Measurements from ENCODE around the gene CNTN2.

CNTN2 gene

DNA sequence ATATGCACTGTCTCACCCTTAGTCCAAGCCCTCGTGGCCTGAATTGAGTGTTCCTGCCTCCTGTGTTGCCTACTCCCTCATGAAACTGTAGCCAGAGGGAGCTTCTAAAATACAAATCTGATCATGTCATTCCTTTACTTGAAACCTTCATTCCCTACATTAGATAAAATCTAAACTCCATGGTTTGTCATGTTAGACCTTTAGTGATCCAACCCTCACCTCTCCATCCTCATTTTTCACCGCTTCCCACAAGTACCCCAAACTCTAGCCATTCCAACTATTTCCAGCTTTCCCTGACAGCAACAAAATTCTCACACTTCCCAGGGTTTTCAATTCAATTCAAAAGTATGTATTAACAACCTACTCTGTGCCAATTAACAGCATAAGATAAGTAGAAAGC lies 18.3 kb upstream of the CNTN2 start:
- no peak for DNase-seq (ENCODE audit: low read depth)

DNA sequence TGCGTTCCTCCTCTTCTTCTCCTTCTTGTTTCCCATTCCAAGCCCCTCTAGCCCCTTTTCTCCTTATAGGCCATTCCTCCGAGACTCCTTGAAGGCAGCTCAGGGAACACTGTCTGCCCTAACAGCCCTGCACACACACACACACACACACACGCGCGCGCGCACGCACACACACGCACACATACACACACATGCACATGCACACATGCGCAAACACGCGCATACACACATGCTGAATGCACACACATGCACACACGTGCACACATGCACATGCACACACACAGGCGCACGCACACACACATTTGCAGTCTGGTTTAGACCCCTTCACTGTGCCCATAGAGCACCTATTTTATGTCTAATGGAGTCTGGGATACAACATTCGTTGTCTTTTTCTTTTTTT lies 17.8 kb upstream of the CNTN2 start:
- no peak for DNase-seq (ENCODE audit: low read depth)

DNA sequence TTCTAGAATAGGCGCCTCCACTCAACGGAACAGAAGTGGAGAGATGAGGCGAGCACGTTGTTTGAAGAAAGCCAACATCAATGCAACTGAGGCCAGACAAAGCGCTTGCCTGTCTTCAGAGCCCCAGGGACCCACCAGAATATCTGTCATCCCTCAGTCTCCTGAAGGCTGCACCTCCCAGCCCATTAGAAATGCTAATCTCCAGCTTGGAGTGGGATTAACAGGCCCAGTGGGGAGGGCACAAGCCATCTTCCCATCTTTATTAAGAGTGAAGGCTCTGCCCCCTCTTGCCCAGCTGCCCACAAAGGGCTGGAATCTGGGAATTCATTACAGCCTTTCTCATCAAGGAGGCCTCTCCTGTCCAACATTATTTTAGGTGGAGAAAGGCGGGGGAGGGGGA lies 16.8 kb upstream of the CNTN2 start:
- DNase-seq (ENCODE audit: low read depth), result no peak

DNA sequence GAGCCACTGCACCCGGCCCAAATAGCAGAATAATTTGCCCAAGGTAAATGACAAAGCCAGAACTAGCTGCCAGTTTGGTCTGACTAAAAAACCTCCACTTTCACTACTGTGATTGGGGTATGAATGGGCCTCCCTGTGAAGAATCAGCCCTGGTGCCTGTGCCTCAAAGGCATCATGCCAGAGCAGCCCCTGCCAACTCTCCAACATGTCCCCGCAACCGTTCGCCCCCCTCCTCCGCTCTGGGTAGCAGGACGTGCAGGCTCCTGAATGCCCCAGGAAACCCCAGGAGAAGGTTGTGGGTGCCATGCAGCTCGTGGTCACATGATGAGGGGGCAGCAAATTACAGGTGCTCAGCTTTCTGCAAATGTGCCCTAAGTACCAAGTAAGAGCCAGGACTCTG lies 14.6 kb upstream of the CNTN2 start:
- DNase-seq (ENCODE audit: low read depth), result no peak

- no peak for DNase-seq (ENCODE audit: low read depth)
Observed at GRCh38 chr1:205028924-205029323, 14.1 kb upstream of the CNTN2 start.

GRCh38 chr1:205030241-205030640 lies 12.8 kb upstream of the CNTN2 start:
- no peak for DNase-seq (ENCODE audit: low read depth)

GRCh38 chr1:205030896-205031295 lies 12.1 kb upstream of the CNTN2 start:
- no peak for DNase-seq (ENCODE audit: low read depth)

GRCh38 chr1:205032508-205032907 lies 10.5 kb upstream of the CNTN2 start:
- DNase-seq (ENCODE audit: low read depth), result no peak

DNA sequence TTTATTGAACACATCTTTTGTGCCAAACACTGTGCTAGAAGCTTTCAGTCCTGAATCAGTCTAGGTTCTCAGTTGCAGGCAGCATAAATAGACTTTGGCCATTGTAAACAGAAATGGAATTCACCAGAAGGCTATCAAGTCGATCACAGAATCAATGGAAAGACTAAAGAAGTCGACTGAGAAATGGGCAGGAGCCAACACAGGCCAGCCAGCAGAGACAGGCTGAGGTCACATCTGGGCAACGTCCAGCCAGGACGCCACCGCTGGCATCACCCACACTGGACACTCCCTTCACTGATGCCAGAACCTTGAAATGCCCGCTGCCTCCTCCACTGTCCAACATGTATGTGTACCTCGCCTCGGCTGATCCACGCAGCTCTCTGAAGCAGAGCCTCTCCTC lies 5.5 kb upstream of the CNTN2 start:
- DNase-seq (ENCODE audit: low read depth), result no peak

- no peak for DNase-seq (ENCODE audit: low read depth)
Observed at GRCh38 chr1:205038132-205038786, 4.8 kb upstream of the CNTN2 start.

GRCh38 chr1:205041001-205041715 lies 1.9 kb upstream of the CNTN2 start:
- no peak for DNase-seq (ENCODE audit: low read depth)

GRCh38 chr1:205041998-205042910 lies 758 bp upstream of the CNTN2 start:
- no peak for DNase-seq (ENCODE audit: low read depth)

DNA sequence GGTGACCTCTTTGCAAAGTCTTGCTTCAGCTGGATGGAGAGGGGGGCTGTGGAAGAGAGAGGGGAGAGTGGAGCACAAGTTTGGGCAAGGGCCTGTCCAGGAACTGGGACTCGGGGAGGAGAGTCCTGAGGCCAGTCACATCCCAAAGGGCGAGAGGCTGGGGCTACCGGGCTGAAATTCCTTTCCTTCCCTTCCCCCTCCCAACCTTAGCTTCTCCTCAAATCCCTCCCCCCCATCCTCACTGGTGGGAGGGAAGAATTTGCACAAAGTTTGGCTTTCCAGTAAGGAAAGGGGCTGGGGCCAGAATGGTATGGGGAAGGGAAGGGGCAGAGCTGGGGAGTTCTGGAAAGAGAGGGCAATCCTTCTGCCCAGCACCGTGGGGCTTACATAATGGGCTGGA lies 854 bp downstream of the CNTN2 start:
- DNase-seq (ENCODE audit: low read depth), result no peak

DNA sequence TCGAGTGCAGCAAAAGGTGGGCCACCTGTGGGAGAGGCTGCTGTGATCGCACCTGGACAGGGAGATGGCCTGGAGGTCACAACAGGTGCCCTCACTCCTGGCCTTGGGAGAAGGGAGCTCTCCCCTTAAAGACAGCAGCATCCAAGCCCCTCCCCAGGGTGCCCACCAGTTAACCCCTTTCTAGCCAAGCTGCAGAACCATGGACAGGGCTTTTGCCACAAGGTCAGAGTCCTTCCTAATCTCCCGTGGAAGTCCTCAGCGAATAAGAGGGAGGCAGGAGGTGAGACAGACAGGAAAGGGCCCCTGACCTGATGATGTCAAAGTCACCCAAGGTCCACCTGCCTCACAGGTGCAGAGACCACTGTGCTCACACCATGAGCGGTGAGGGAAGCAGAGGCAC lies 1.7 kb downstream of the CNTN2 start:
- DNase-seq (ENCODE audit: low read depth), result no peak

DNA sequence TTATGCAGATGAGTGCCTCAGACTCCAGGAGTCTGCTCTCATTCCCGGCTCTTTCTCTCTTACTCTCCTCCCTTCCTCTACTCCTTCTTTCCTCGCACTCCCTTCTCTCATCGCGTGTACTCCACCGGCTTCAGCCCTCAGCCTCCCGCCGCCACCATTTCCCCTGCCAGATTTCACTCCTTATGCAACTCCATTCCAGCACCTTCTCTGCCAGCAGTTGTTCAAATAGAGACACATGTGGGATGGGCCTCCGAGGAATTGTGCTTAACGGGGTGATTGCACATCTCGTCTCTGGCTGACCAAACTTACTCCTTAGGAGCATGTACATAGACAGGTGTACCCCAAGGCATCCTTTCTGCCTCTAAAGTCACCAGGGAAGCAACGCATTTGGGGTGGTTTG lies 2.1 kb downstream of the CNTN2 start:
- DNase-seq (ENCODE audit: low read depth), result no peak

- DNase-seq (ENCODE audit: low read depth), result no peak
Observed at GRCh38 chr1:205046870-205047269, 3.9 kb downstream of the CNTN2 start.

GRCh38 chr1:205047764-205048231 lies 4.8 kb downstream of the CNTN2 start:
- no peak for DNase-seq (ENCODE audit: low read depth)

DNA sequence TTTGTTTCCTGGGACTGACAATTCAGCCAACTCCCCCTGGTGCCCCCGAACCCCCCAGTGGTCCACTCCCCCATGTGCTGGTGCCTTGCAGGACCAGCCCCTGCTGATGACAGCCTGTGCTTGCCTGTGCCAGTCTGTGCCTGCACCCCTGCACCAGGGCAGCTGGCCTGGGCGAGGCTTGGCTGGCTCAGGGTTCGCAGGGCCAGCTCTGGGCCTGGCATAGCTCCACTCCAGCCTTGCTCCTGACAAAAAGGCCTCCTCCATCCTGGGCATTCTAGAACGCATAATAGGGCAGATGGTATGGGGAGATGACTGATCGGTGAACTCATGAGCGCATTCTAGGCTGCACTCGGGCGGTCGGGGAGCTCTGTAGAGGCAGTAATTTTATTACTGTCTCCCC lies 5.4 kb downstream of the CNTN2 start:
- no peak for DNase-seq (ENCODE audit: low read depth)

- DNase-seq (ENCODE audit: low read depth), result no peak
Observed at GRCh38 chr1:205049479-205049878, 6.5 kb downstream of the CNTN2 start.

- no peak for DNase-seq (ENCODE audit: low read depth)
Observed at GRCh38 chr1:205052690-205053089, 9.7 kb downstream of the CNTN2 start.

DNA sequence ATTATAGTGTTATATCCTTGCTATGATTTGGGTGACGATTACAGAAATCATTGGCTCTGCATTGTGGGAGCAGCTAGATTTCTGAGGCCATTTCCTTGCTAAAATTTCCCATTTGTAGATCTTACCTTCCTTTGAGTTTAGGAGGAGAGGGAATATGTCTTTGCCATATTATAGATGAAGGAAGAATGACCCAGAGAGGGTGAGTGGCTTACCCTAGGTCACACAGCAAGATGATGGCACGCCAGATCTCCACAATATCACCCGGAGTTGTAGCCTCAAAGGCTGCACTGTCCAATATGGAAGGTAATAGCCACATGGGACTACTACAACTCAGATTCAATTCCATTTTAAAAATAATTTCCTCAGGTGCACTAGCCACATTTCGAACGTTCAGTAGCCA lies 10.3 kb downstream of the CNTN2 start:
- no peak for DNase-seq (ENCODE audit: low read depth)

- DNase-seq (ENCODE audit: low read depth), result no peak
Observed at GRCh38 chr1:205054013-205054412, 11.0 kb downstream of the CNTN2 start.

GRCh38 chr1:205056188-205056611 lies 13.2 kb downstream of the CNTN2 start:
- DNase-seq (ENCODE audit: low read depth), result no peak

Data from T follicular helper cell (primary cell).